GM23248 (cell line): ENCODE measurements around the gene ARSK. TPM values are rescaled to one million over a fixed set of nuclear protein-coding genes. Genes with fewer than 3 reads are reported as not detected.

ENCODE experiments used
- DNase-seq: peaks from one replicate; pipeline ENCODE4 v3.0.0-alpha.2; 2015
- H2AFZ ChIP-seq: fragments of 200-600 bp; sonication (generic); 2 replicates; pipeline ENCODE4 v1.6.1; 2016; ENCODE audit warnings: antibody characterized with exemption
- H3F3A ChIP-seq: fragments of 200-600 bp; sonication (generic); 2 replicates; pipeline ENCODE4 v1.6.1; 2016; ENCODE audit warnings: mild to moderate bottlenecking, antibody characterized with exemption, mixed run types; ENCODE audit not compliant: insufficient read depth
- H3K27ac ChIP-seq: fragments of 200-600 bp; sonication (generic); 2 replicates; pipeline ENCODE4 v1.5.1; 2016; ENCODE audit warnings: mild to moderate bottlenecking
- H3K27me3 ChIP-seq: fragments of 200-600 bp; sonication (generic); replicated peaks from 2 replicates; pipeline ENCODE4 v1.6.1; 2016; ENCODE audit warnings: mild to moderate bottlenecking; ENCODE audit not compliant: insufficient read depth
- H3K36me3 ChIP-seq: fragments of 200-600 bp; sonication (generic); 2 replicates; pipeline ENCODE4 v1.6.1; 2016; ENCODE audit warnings: low read depth, mild to moderate bottlenecking
- H3K4me1 ChIP-seq: fragments of 200-600 bp; sonication (generic); 2 replicates; pipeline ENCODE4 v1.6.1; 2016; ENCODE audit warnings: mild to moderate bottlenecking; ENCODE audit not compliant: insufficient read depth
- H3K4me2 ChIP-seq: fragments of 200-600 bp; sonication (generic); one replicate; pipeline ENCODE4 v1.6.1; 2016; ENCODE audit warnings: mild to moderate bottlenecking; ENCODE audit not compliant: unreplicated experiment
- H3K4me3 ChIP-seq: fragments of 200-600 bp; sonication (generic); 2 replicates; pipeline ENCODE4 v1.5.1; 2016; ENCODE audit warnings: mild to moderate bottlenecking
- H3K79me2 ChIP-seq: fragments of 200-600 bp; sonication (generic); 2 replicates; pipeline ENCODE4 v1.6.1; 2016; ENCODE audit warnings: mild to moderate bottlenecking; ENCODE audit not compliant: insufficient read depth
- H3K9ac ChIP-seq: fragments of 200-600 bp; sonication (generic); 2 replicates; pipeline ENCODE4 v1.6.1; 2016; ENCODE audit warnings: mild to moderate bottlenecking
- H3K9me2 ChIP-seq: fragments of 200-600 bp; sonication (generic); 2 replicates; pipeline ENCODE4 v1.6.1; 2016; ENCODE audit warnings: mixed run types, mild to moderate bottlenecking, moderate library complexity; ENCODE audit not compliant: insufficient read depth
- H3K9me3 ChIP-seq: fragments of 200-600 bp; sonication (generic); one replicate; pipeline ENCODE4 v1.6.1; 2017; ENCODE audit warnings: low read depth
- H4K20me1 ChIP-seq: fragments of 200-600 bp; sonication (generic); 2 replicates; pipeline ENCODE4 v1.6.0; 2016; ENCODE audit not compliant: insufficient read depth
- EZH2 ChIP-seq: fragments of 200-600 bp; sonication (generic); IDR thresholded peaks from 2 replicates; pipeline ENCODE4 v1.6.1; 2018; ENCODE audit warnings: antibody characterized with exemption, mild to moderate bottlenecking; ENCODE audit not compliant: insufficient read depth, poor library complexity, severe bottlenecking
- EZH2phosphoT487 ChIP-seq: fragments of 200-600 bp; sonication (generic); IDR thresholded peaks from 2 replicates; pipeline ENCODE4 v1.6.1; 2018; ENCODE audit warnings: antibody characterized with exemption, moderate library complexity, mild to moderate bottlenecking, low read depth; ENCODE audit not compliant: insufficient read depth
- WGBS, 2 experiments: methylation state at CpG; one replicate each; pipeline ENCODE4 v1.1.6; 2015 to 2017; ENCODE audit warnings: low lambda C conversion rate in 2 of 2, low coverage in 1 of 2; ENCODE audit errors: missing lambda C conversion rate in 2 of 2; 5-methylcytosine and 5-hydroxymethylcytosine counted together
- in situ Hi-C: fragments of 300-500 bp; cut with MboI; formaldehyde crosslinking; loops from 2 replicates; pipeline ENCODE4 v1.15.0; 2020
- polyA plus RNA-seq: library from polyadenylated mRNA; unstranded; fragments of >200 nt; fragmentation: Nextera tagmentation; extraction: Ambion mirVana; gene quantifications from 2 replicates; pipeline ENCODE4 v1.2.1, GENCODE V29; 2016
- total RNA-seq: library from RNA; depleted of rRNA; stranded (reverse); fragments of >200 nt; shearing (Covaris generic); gene quantifications from 2 replicates; pipeline ENCODE4 v1.2.3, GENCODE V29; 2014

The ARSK gene
- total and polyA plus RNA-seq, 2 experiments from 2014 or later = 12.1 to 14.5 TPM

DNA sequence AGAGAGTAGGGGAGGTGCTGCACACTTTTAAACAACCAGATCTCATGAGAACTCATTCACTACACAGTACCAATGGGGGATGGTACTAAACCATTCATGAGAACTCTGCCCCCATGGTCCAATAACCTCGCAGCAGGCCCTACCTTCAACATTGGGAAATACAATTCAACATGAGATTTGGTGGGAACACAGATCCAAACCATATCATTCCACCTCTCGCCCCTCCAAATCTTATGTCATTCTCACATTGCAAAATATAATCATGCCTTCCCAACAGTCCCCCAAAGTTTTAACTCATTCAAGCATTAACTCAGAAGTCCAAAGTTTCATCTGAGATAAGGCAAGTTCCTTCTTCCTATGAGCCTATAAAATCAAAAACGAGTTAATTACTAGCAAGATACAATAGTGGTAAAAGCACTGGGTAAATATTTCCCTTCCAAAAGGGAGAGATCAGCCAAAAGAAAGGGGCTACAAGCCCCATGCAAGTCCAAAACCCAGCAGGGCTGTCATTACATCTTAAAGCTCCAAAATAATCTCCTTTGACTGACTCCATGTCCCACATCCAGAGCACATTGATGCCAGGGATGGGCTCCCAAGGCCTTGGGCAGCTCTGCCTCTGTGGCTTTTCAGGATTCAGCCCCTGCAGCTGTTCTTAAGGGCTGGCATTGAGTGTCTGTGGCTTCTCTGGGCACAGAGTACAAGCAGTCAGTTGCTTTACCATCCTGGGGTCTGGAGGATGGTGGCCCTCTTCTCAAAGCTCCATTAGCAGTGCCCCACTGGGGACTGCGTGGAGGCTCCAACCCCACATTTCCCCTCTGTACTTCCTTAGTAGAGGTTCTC, 73.3 kb downstream of the ARSK start:
- Histone ChIP-seq H4K20me1 (no peaks in the 10 kb centered on the region), H3K4me3 (no peak overlapping the region), H2AFZ (no peak overlapping the region), H3K4me2 (no peak overlapping the region), H3K27me3 (no peaks in the 10 kb centered on the region), H3K9me2 (no peaks in the 10 kb centered on the region), H3F3A (peaks cover 6% of the 10 kb centered on the region; the same call in 1 of the 2 replicates), H3K9me3 (no peaks in the 10 kb centered on the region), H3K36me3 (no peaks in the 10 kb centered on the region), H3K9ac (no peak overlapping the region), H3K27ac (no peak overlapping the region), H3K79me2 (no peaks in the 10 kb centered on the region), H3K4me1 (peaks cover 16% of the 10 kb centered on the region)
- DNase-seq = no peak
- in situ Hi-C loops = no loop called here
- TF ChIP-seq EZH2phosphoT487 (no peak), EZH2 (no peak)
- WGBS, 2 experiments = 55 to 61% methylated on average over 4 of the region's 4 CpGs

DNA sequence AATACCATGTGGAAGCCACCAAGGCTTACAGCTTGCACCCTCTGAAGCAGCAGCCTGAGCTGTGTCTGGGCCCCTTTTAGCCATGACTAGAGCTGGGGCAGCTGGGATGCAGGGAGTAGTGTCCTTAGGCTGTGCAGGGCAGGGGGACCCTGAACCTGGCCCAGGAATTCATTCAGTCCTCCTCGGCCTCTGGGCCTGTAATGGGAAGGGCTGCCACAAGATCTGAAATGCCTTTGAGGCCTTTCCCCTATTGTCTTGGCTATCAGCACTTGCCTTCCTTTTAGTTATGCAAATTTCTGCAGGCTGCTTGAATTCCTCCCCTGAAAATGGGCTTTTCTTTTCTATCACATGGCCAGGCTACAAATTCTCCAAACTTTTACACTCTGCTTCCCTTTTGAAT, 74.0 kb downstream of the ARSK start:
- in situ Hi-C loops = no loop called here
- WGBS, 2 experiments = 72 to 86% methylated on average over 1 of the region's 1 CpG
- H3K79me2 ChIP-seq = no peaks in the 10 kb centered on the region
- peaks cover 6% of the 10 kb centered on the region; the same call in 1 of the 2 replicates for H3F3A ChIP-seq
- no peaks in the 10 kb centered on the region for H3K9me2 ChIP-seq
- no peak overlapping the region for H3K9ac ChIP-seq
- H3K4me2 ChIP-seq = no peak overlapping the region
- no peak overlapping the region for H2AFZ ChIP-seq
- H3K9me3 ChIP-seq = no peaks in the 10 kb centered on the region
- H3K36me3 ChIP-seq = no peaks in the 10 kb centered on the region
- H3K27me3 ChIP-seq = no peaks in the 10 kb centered on the region
- no peak for DNase-seq
- peaks cover 16% of the 10 kb centered on the region for H3K4me1 ChIP-seq
- H4K20me1 ChIP-seq = no peaks in the 10 kb centered on the region
- TF ChIP-seq EZH2phosphoT487 (no peak), EZH2 (no peak)
- H3K27ac ChIP-seq = no peak overlapping the region
- H3K4me3 ChIP-seq = no peak overlapping the region

DNA sequence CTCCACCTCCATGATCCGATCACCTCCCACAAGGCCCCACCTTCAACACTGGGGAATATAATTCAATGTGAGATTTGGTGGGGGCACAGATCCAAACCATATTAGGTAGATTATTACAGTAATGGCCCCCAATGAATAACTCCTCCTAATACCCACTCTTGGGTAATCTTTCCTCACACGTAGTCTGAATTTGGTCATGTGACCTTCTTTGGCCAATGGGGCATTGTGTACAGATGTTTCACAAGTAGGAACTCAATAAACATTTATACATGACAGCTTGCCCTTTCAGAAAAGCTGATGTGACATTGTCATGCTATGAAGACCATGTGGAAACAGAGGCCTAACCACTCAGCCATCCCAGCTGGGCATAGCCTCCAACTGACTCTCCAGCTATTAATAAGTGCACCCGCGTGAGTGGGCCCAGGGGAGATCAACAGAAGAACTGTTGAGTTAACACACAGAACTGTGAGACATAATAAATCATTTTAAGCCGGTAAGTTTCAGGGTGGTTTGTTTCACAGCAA, 75.6 kb downstream of the ARSK start:
- in situ Hi-C loops = no loop called here
- Histone ChIP-seq H3K79me2 (no peaks in the 10 kb centered on the region), H4K20me1 (no peaks in the 10 kb centered on the region), H2AFZ (no peak overlapping the region), H3F3A (peaks cover 6% of the 10 kb centered on the region; the same call in 1 of the 2 replicates), H3K4me1 (peaks cover 16% of the 10 kb centered on the region), H3K9ac (no peak overlapping the region), H3K4me2 (no peak overlapping the region), H3K36me3 (no peaks in the 10 kb centered on the region), H3K9me3 (no peaks in the 10 kb centered on the region), H3K4me3 (no peak overlapping the region), H3K27me3 (no peaks in the 10 kb centered on the region), H3K27ac (no peak overlapping the region), H3K9me2 (no peaks in the 10 kb centered on the region)
- TF ChIP-seq EZH2 (no peak), EZH2phosphoT487 (no peak)
- no peak for DNase-seq
- whole genome bisulfite sequencing, 2 experiments = 87 to 94% methylated on average over 5 of the region's 5 CpGs

DNA sequence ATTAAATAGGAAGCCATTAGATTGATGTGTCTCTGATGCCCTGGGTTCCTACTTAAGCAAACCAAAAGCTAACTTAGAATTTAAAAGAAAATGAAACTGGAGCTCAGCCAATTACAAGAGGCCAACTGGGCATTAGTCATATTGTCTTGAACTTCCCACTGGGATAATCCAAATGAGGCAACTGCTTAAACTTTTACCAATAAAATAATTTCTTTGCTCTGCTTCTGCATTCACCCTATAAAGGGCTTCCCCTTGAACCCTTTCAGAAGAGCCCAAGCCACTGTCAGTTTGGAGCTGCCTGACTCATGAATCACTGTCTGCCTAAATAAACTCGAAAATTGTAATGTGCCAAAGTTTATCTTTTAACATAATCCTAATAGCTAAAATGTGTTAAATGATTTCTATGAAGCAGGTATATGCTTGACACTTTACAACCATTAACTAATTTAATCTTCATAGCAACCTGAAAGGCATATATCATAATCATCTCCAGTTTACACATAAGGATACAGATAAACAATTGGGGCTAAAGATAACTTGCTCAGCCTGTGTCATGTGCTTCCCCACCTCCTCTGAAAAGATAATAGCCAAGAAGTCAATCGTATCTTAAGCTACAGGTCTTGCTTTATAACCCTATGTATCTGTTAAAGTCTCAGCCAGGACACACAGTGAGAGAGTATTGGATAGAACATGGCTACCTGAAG, 76.5 kb downstream of the ARSK start:
- Histone ChIP-seq H3K27ac (peak overlapping the region; percentile 34), H3K4me2 (no peak overlapping the region)

More for the DNA sequence above, 76.5 kb downstream of the ARSK start:
- DNase-seq = peak; percentile 88
- H3F3A ChIP-seq = peaks cover 6% of the 10 kb centered on the region; the same call in 1 of the 2 replicates
- H3K4me1 ChIP-seq = peaks cover 16% of the 10 kb centered on the region
- H2AFZ ChIP-seq = peak overlapping the region; percentile 53
- H3K9ac ChIP-seq = no peak overlapping the region
- no peaks in the 10 kb centered on the region for H3K36me3 ChIP-seq
- TF ChIP-seq EZH2 (no peak), EZH2phosphoT487 (no peak)
- no peaks in the 10 kb centered on the region for H3K79me2 ChIP-seq
- 43 to 54% methylated on average over 2 of the region's 2 CpGs for WGBS, 2 experiments
- no peaks in the 10 kb centered on the region for H3K27me3 ChIP-seq
- H4K20me1 ChIP-seq = no peaks in the 10 kb centered on the region
- in situ Hi-C loops = no loop called here
- no peaks in the 10 kb centered on the region for H3K9me3 ChIP-seq
- H3K9me2 ChIP-seq = no peaks in the 10 kb centered on the region
- no peak overlapping the region for H3K4me3 ChIP-seq
